OCI-M2 (cell line): ENCODE results near the gene CPA1.

Experiments
- DNase-seq: peaks from one replicate; lab custom pipeline; 2025; ENCODE audit not compliant: unreplicated experiment; lab: John Stamatoyannopoulos, UW

CPA1 gene

GRCh38 chr7:130353196-130353595, 27.1 kb upstream of the CPA1 start:
- no peak for DNase-seq

GRCh38 chr7:130356121-130356875, 24.0 kb upstream of the CPA1 start:
- DNase-seq, result no peak

DNA sequence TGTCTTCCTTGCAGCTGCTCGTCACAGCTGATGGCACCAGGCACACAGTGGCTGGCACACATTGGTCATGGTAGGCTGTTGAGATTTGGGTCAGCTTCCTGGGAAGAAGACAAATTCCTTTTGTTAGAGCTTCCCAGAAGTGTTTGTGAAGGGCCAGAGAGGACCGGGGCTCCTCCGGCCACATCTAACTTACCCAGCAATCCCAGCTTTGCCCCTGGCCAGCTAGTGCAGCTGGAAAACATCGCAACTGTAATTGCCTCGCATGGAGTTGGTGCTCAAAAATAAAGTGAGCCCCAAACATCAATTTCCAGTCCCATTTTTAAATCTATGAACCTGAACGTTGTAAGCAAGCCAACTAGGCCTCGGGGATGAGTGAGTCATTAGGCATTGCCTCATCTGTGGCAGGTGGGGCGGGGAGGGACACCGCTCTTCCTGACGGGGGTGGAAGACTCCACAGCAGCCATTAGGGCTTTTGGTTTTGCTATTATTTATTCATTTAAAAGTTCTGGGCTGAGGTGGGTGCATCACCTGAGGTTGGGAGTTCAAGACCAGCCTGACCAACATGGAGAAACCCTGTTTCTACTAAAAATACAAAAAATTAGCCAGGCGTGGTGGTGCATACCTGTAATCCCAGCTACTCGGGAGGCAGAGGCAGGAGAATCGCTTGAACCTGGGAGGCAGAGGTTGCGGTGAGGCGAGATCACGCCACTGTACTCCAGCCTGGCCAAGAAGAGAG, 23.2 kb upstream of the CPA1 start:
- DNase-seq, result no peak

DNA sequence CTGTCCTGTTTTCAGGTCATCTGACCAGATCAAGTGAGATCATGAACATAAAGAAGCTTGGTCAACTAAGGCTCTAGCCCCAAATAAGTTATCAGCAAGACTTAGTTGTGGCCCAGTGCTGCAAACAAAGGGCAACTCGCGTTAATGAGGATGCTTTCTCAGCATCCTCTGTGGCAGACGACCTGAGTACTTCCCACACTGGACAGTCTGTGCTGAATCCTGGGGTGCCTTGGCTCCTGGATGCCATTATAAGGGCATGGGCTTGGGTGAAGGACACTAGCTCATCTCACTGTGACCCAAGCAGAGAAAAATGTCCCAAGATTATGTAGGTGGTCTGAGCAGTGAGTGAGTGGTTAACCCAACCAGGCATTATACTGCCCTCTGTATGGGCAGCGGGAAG, 21.8 kb upstream of the CPA1 start:
- no peak for DNase-seq

- DNase-seq, result no peak
Observed at GRCh38 chr7:130359276-130359857, 20.9 kb upstream of the CPA1 start.

DNA sequence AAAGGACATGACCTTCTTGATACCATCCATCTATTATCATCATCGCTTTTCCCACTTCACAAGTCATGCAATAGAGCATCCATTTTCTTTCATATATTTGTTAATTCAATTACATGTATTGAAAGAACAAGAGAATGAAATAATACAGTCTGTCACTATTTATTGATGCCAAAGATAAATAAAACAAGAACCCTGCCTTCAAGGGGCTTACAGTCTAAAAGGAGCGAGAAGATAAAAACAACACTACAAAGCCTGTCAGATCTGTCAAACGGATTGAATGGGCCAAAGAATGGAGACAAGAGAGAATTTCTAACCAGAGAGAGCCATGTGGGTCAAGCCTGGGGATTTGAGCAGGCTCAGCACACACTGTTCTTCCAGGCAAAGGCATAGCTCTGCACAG, 19.8 kb upstream of the CPA1 start:
- DNase-seq, result no peak

- no peak for DNase-seq
Observed at GRCh38 chr7:130361681-130362080, 18.6 kb upstream of the CPA1 start.

GRCh38 chr7:130362251-130362816, 18.0 kb upstream of the CPA1 start:
- no peak for DNase-seq

DNA sequence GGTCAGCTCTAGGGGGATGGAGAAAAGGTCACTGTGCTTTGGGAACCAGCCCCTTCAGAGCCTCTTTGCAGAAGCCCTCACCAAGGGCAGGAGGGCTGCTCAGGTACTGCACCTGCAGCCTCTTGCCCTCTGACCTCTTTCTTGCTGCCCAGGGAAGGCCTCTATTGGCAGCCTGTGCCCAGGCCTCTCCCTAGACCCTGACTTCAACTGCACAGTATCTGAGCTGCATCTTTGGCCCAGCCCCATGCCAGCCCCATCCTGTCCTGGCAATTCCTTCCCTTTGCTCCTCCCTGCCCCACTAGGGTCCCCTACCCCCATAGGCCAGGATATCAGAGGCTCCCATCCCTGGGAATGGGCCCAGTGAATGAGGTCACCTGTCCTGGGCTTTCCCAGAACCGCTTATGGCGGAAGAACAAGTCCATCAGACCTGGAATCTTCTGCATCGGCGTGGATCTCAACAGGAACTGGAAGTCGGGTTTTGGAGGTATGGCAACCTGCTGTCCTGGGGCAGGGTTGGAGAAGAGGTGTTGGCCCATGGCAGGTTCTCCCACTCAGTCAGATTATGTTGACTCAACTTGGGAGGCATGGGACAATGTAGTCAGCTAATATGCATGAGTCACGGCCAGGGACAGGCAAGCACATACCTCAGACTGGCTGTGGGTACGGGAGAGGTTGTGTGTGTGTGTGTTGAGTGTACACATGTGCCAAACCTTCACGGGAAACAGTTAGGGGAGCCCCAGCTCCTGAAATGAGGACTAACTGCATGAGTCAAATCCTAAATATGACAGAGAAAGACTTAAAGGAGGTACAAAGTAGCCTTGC, 17.1 kb upstream of the CPA1 start:
- no peak for DNase-seq

GRCh38 chr7:130364451-130364850, 15.8 kb upstream of the CPA1 start:
- no peak for DNase-seq

DNA sequence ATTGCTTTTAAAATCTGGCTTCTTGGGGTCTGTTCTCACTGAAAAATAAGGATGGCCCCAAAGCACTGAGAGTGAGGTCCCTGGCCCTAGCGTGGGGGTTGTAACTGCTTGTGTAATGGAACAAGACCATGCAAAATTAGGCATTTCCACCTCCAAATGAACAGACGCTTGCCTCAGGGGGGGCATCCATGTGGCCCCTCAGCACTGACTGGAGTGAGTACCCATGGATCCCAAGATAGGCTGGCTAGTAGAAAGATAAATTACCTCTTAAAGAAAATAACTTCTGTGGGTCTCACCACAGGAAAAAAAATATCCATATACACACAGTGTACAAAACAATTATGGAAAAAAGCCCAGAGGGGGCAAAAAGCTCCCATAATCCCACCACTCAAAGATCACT, 15.2 kb upstream of the CPA1 start:
- no peak for DNase-seq

DNA sequence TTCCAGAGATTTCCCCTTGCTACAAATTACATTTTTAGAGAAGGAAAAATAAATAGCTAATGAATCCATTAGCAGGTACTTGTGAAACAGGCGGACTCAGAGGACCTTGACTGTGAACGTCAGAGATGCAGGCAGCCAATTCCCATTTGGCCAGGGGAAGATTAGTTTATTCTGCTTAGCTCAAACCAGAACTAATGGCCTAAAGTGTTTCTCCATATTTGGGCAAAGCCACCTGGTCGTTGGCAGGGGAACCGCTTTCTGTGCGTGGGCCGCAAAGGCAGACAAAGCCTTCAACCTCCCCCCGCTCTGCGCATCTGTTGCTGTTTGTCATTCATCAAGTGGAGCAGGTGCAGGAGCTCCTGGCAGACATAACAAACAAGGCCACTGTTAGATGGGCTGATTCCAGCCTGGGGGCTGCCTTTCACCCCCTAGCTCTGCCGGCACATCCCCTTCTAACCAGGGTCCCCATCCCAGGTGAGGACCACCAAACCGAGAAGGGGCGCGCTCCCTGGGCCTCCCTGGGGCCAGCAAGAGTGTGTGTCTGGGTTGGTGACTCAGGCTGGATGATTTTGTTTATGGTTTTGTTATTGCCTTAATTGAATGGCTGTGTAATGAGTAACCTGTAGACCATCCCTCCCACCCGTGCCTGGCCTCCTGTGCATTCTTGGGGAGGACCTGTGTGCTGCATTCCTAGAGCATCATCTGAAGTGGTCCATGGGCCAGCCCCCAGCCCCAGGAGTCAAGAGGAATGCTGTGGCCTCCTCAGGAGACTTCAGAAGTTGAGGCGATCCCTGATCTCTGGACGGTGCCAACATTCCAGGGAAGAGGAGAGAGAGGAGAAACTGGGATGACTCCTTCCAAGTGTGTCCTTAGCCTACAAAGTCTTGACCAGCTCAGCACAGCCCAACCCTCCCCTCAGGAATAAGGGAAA, 14.5 kb upstream of the CPA1 start:
- DNase-seq, result no peak

- no peak for DNase-seq
Observed at GRCh38 chr7:130366564-130366963, 13.7 kb upstream of the CPA1 start.

DNA sequence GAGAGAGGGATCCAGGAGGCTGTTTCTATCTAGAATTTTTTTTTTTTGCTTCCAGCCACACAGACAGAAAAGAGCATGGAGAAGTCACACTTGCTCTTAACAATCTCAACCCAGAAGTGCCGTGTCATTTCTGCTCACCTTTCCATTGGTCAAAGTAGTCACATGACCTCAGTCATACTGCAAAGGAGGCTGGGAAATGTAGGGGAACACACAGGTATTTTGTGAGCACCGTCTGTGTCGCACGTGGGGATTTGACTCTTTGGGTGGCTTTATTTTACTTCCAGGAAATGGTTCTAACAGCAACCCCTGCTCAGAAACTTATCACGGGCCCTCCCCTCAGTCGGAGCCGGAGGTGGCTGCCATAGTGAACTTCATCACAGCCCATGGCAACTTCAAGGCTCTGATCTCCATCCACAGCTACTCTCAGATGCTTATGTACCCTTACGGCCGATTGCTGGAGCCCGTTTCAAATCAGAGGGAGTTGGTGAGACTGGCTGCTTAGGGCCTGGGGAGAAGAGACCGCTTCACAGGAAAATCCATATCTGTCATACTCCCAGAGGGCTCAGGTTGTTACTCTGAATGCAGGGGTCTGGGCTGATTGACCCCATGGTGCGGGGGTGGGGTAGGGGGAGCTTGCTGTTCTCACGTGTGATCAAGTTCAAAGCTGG, 13.1 kb upstream of the CPA1 start:
- DNase-seq, result no peak

DNA sequence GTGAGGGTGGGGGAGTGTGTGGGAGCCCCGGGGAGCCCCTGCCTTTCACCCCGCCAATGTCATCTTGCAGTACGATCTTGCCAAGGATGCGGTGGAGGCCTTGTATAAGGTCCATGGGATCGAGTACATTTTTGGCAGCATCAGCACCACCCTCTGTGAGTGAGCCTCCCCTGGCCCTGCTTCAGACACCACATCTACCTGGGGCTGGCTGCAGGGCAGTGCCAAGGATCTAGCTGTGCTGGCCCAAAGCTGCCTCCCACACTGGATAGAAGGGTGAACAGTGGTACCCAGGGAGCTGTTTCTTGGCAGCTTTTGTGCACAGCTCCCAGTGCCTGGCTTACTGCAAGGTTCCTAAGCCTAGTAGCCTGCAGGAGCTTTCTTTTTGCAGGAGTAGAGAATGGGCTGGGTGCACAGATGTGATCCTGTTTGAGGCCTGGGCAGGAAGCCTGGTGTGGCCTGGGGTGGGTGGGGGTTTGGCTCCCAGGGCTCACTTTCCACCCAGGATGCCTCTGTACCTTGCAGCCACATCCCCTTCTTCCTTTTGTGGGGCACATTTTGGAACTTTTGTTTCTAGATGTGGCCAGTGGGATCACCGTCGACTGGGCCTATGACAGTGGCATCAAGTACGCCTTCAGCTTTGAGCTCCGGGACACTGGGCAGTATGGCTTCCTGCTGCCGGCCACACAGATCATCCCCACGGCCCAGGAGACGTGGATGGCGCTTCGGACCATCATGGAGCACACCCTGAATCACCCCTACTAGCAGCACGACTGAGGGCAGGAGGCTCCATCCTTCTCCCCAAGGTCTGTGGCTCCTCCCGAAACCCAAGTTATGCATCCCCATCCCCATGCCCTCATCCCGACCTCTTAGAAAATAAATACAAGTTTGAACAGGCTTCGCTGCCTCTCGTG, 12.2 kb upstream of the CPA1 start:
- no peak for DNase-seq

- no peak for DNase-seq
Observed at GRCh38 chr7:130369110-130369711, 11.1 kb upstream of the CPA1 start.

- no peak for DNase-seq
Observed at GRCh38 chr7:130369831-130370550, 10.3 kb upstream of the CPA1 start.
